ENCODE data around the gene EEIG1.
A peak's percentile ranks its signal among the peaks of the same experiment; 100 is the strongest.

Gene EEIG1

GRCh38 chr9:127958728-127959127 is 22.1 kb downstream of the EEIG1 start:
- DNase-seq: no peak

- DNase-seq: peak; percentile 33 to 64 (median 45)
These were observed 25.3 kb downstream of the EEIG1 start for GRCh38 chr9:127955294-127956015.

- no peak for DNase-seq
These were observed 25.9 kb downstream of the EEIG1 start for GRCh38 chr9:127954831-127955293.

GRCh38 chr9:127953768-127954505 is 26.9 kb downstream of the EEIG1 start:
- no peak for DNase-seq

- DNase-seq: no peak
These were observed 27.6 kb downstream of the EEIG1 start for GRCh38 chr9:127953154-127953553.

GRCh38 chr9:127950513-127951289 is 30.1 kb downstream of the EEIG1 start:
- DNase-seq: no peak

- no peak for DNase-seq
These were observed 30.8 kb downstream of the EEIG1 start for GRCh38 chr9:127949827-127950512.

- no peak for DNase-seq
These were observed 32.7 kb downstream of the EEIG1 start for GRCh38 chr9:127947841-127948710.

- DNase-seq: no peak
These were observed 34.1 kb downstream of the EEIG1 start for GRCh38 chr9:127946728-127947127.

GRCh38 chr9:127945942-127946341 is 34.8 kb downstream of the EEIG1 start:
- no peak for DNase-seq

- no peak for DNase-seq
These were observed 35.5 kb downstream of the EEIG1 start for GRCh38 chr9:127945338-127945737.

- DNase-seq: no peak
These were observed 36.1 kb downstream of the EEIG1 start for GRCh38 chr9:127944586-127945218.

- peak; percentile 34 to 68 (median 52) for DNase-seq
These were observed 37.1 kb downstream of the EEIG1 start for GRCh38 chr9:127943731-127944144.

GRCh38 chr9:127943011-127943662 is 37.7 kb downstream of the EEIG1 start:
- DNase-seq: no peak

GRCh38 chr9:127942216-127943010 is 38.4 kb downstream of the EEIG1 start:
- DNase-seq: peak in 2 of 4 experiments; percentile 23 to 32

- DNase-seq: no peak
These were observed 38.9 kb downstream of the EEIG1 start for GRCh38 chr9:127941961-127942215.

- no peak for DNase-seq
These were observed 39.5 kb downstream of the EEIG1 start for GRCh38 chr9:127941062-127941960.

- no peak for DNase-seq
These were observed 40.2 kb downstream of the EEIG1 start for GRCh38 chr9:127940593-127940992.

- no peak for DNase-seq
These were observed 42.5 kb downstream of the EEIG1 start for GRCh38 chr9:127938298-127938690.

Measured in activated naive CD4-positive, alpha-beta T cell (primary cell).